H1 (cell line): ENCODE measurements around the gene GPR157. TPM values are rescaled to one million over a fixed set of nuclear protein-coding genes. Genes with fewer than 3 reads are reported as not detected.

Experiments used
- HDAC2 ChIP-seq, 2 experiments: fragments of 300-600 bp in 1 of 2; sonication (generic) in 1 of 2; IDR thresholded peaks; 2 replicates each; pipeline ENCODE4 v1.6.1; 2011 to 2012; ENCODE audit warnings: low read depth in 2 of 2, low read length in 2 of 2, mild to moderate bottlenecking in 2 of 2, moderate library complexity in 2 of 2, borderline replicate concordance in 1 of 2, inconsistent platforms in 1 of 2
- SIRT6 ChIP-seq: IDR thresholded peaks from one replicate; pipeline ENCODE4 v1.7.1; 2012; ENCODE audit warnings: low read length, inconsistent platforms
- SP4 ChIP-seq: IDR thresholded peaks from 2 replicates; pipeline ENCODE4 v1.6.1; 2012; ENCODE audit warnings: low read length, inconsistent platforms
- SUZ12 ChIP-seq: fragments of 200-600 bp; sonication (generic); IDR thresholded peaks from 2 replicates; pipeline ENCODE4 v1.6.1; 2012; ENCODE audit warnings: mild to moderate bottlenecking, inconsistent platforms, low read length, moderate library complexity, mixed read lengths
- polyA plus RNA-seq, 7 experiments: library from polyadenylated mRNA; depleted of rRNA in 3 of 7; stranded (reverse) in 5 of 7; unstranded in 2 of 7; fragments of >200 nt in 5 of 7; fragments of 200-250 nt in 2 of 7; gene quantifications; 1 replicate in 5 of 7; 2 replicates in 1 of 7; 4 replicates in 1 of 7; pipeline versions ENCODE4 v1.2.1 to v1.2.3, GENCODE V29; 2011 to 2013; ENCODE audit warnings: missing spikeins in 2 of 7, mixed read lengths in 2 of 7
- total RNA-seq: library from RNA; stranded (reverse); fragmentation: NEBNext Ultra II Directional; extraction: Animal tissue kit (Norgen Biotek cat#: 25700); gene quantifications from 2 replicates; pipeline ENCODE4 v1.2.1, GENCODE V29; 2021

Gene GPR157
- total and polyA plus RNA-seq, 2 of the 8 experiments (the other 6 are each of a cell fraction or from before 2014, with no cell fraction given), result 1.0 to 11.0 TPM

DNA sequence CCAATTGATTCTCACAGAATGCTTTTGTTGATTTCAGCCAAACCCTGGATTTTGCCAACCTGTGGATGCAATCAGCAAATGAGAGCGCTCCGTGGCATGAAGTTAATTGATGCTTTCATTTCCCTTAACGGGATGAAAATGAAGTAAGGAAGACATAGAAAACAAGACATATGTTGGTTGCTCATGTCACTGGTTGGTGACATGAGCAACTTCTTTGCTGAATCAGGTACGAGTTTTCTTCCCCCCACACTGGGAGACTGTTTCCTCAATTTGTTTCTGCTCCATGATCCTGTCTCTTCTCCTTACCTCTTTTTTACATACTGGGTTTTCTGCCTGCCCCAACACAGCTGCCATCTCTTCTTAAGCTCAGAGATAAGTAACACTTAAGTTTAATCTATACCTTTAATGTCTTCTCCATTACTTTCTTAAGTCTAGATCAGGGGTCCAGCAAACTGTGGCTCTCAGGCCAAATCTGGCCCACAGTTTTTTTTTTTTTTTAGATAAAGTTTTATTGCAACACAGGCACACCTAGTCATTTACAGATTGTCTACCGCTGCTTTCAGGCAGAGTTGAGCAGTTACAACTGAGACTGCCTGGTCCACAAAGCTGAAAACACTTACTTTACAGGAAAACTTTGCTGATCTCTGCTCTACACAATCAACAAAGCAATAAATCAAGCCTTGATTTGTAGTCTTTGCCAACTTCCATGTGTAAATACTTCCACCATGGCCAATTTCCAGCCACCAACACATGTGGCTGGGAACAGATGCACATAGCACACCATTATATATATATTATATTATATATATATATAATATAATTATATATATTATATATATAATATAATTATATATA, 13.3 kb downstream of the GPR157 start (continued):
- no peak for TF ChIP-seq SUZ12
- no peak for TF ChIP-seq HDAC2 (IDR thresholded peaks at IDR 0.05; ENCODE audit: borderline replicate concordance in 1 of 2, low read depth in 2 of 2, low read length in 2 of 2)
- no peak for TF ChIP-seq SP4
- no peak for TF ChIP-seq SIRT6
